Uterus (tissue), 2 donors: ENCODE data around the gene GPR156.

Experiments
- POLR2A ChIP-seq, 2 donors: fragments of 450-650 bp; IDR thresholded peaks; one replicate each; pipeline ENCODE4 v1.6.1; 2016; ENCODE audit warnings: antibody characterized with exemption in 2 of 2, mild to moderate bottlenecking in 1 of 2, moderate library complexity in 1 of 2
- TF ChIP-seq, protein P1 (sequence below), 4 experiments: fragments of 200-600 bp in 2 of 4; fragments of 450-650 bp in 2 of 4; sonication (generic) in 2 of 4; IDR thresholded peaks; one replicate each; pipeline ENCODE4 v1.5.1; 2016 to 2019; ENCODE audit warnings: antibody characterized with exemption in 4 of 4, mild to moderate bottlenecking in 2 of 4, moderate library complexity in 1 of 4

DNA sequence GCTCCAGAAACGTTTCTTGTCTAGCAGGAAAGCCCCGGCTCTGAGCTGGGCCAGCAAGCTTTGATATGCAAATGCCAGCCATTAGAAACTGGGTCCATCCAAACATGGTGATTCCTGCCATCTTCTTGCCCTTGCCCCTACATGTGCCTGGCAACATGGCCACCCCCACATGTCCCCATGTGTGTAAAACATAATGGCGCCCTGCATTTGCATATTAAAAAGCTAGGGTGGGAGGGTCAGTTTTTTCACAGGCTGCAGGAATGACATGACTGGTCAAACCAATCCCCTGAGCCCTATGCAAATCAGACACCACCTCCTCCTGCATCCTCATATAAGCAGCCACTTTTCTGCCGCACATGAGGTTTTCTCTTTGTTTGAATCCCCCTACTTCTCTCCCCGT, 21.2 kb downstream of the GPR156 start:
- TF ChIP-seq, protein P1, sequence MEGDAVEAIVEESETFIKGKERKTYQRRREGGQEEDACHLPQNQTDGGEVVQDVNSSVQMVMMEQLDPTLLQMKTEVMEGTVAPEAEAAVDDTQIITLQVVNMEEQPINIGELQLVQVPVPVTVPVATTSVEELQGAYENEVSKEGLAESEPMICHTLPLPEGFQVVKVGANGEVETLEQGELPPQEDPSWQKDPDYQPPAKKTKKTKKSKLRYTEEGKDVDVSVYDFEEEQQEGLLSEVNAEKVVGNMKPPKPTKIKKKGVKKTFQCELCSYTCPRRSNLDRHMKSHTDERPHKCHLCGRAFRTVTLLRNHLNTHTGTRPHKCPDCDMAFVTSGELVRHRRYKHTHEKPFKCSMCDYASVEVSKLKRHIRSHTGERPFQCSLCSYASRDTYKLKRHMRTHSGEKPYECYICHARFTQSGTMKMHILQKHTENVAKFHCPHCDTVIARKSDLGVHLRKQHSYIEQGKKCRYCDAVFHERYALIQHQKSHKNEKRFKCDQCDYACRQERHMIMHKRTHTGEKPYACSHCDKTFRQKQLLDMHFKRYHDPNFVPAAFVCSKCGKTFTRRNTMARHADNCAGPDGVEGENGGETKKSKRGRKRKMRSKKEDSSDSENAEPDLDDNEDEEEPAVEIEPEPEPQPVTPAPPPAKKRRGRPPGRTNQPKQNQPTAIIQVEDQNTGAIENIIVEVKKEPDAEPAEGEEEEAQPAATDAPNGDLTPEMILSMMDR (IDR thresholded peaks at IDR 0.05) = no peak
- TF ChIP-seq POLR2A (IDR thresholded peaks at IDR 0.05) = no peak
